SJCRH30 (cell line): ENCODE results near the gene RHOBTB3. TPM values are rescaled to one million over a fixed set of nuclear protein-coding genes. Genes with fewer than 3 reads are reported as not detected.

Experiments used
- total RNA-seq: library from RNA; depleted of rRNA; stranded (reverse); fragments of >200 nt; shearing (Covaris generic); gene quantifications from 2 replicates; pipeline ENCODE4 v1.2.3, GENCODE V29; 2014; rRNA removed

Gene RHOBTB3
- total RNA-seq, 1 experiment from 2014 or later, result 212 TPM

Other genes starting within 250 kb of the RHOBTB3 start
- 65.4 and 71.6 TPM in 2 replicates for gene SKIC3, start 176.4 kb upstream of the RHOBTB3 start, total RNA-seq
- gene ARSK, start 176.2 kb upstream of the RHOBTB3 start, total RNA-seq, result 13.8 and 15.7 TPM in 2 replicates
- gene GPR150, start 111.2 kb upstream of the RHOBTB3 start, total RNA-seq, result not detected in 2 replicates
- 1.2 and 1.4 TPM in 2 replicates for gene RFESD, start 84.6 kb upstream of the RHOBTB3 start, total RNA-seq
- 1.7 and 1.8 TPM in 2 replicates for gene SPATA9, start 48.3 kb upstream of the RHOBTB3 start, total RNA-seq
- 17.7 and 21.4 TPM in 2 replicates for gene GLRX, start 91.4 kb downstream of the RHOBTB3 start, total RNA-seq
- 3.6 and 4.2 TPM in 2 replicates for gene ELL2, start 230.5 kb downstream of the RHOBTB3 start, total RNA-seq